SU-DHL-6 (cell line): ENCODE results near the gene MYBBP1A.

Experiments
- H2AFZ ChIP-seq: fragments of 200-600 bp; sonication (generic); 2 replicates; pipeline ENCODE4 v1.6.1; 2014; ENCODE audit warnings: low read depth, mild to moderate bottlenecking, moderate library complexity, mixed read lengths, antibody characterized with exemption, low read length; ENCODE audit not compliant: severe bottlenecking
- H3F3A ChIP-seq: fragments of 200-600 bp; shearing (Covaris generic); 2 replicates; pipeline ENCODE4 v1.6.0; 2016; ENCODE audit warnings: antibody characterized with exemption, mild to moderate bottlenecking; ENCODE audit not compliant: insufficient read depth
- H3K27ac ChIP-seq: fragments of 200-600 bp; sonication (generic); 2 replicates; pipeline ENCODE4 v1.5.1; 2016; ENCODE audit warnings: low read depth, mild to moderate bottlenecking, low read length, moderate library complexity, mixed read lengths
- H3K27me3 ChIP-seq: fragments of 200-600 bp; sonication (generic), shearing (Covaris generic); 2 replicates; pipeline ENCODE4 v1.6.0; 2014; ENCODE audit warnings: mild to moderate bottlenecking, low read length
- H3K36me3 ChIP-seq: fragments of 200-600 bp; sonication (generic); 2 replicates; pipeline ENCODE4 v1.6.1; 2014; ENCODE audit warnings: mild to moderate bottlenecking, low read length, mixed read lengths
- H3K4me2 ChIP-seq: fragments of 300-600, 200-600 bp; shearing (Covaris generic), sonication (generic); 2 replicates; pipeline ENCODE4 v1.6.0; 2014; ENCODE audit warnings: low read length, low read depth, mild to moderate bottlenecking; ENCODE audit not compliant: poor library complexity, severe bottlenecking
- H3K4me3 ChIP-seq: fragments of 200-600 bp; sonication (generic); 2 replicates; pipeline ENCODE4 v1.5.1; 2014; ENCODE audit warnings: antibody characterized with exemption, low read length, mild to moderate bottlenecking, mixed read lengths; ENCODE audit not compliant: insufficient read depth, poor library complexity, severe bottlenecking
- H3K79me2 ChIP-seq: fragments of 200-600 bp; sonication (generic); 2 replicates; pipeline ENCODE4 v1.6.1; 2014; ENCODE audit warnings: mild to moderate bottlenecking, low read length, moderate library complexity; ENCODE audit not compliant: insufficient read depth
- H3K9ac ChIP-seq: fragments of 200-600 bp; sonication (generic); 2 replicates; pipeline ENCODE4 v1.7.0; 2014; ENCODE audit warnings: mild to moderate bottlenecking, low read length
- H3K9me2 ChIP-seq: fragments of 200-600 bp; sonication (generic); replicated peaks from 2 replicates; pipeline ENCODE4 v1.6.1; 2014; ENCODE audit warnings: low read length; ENCODE audit not compliant: insufficient read depth
- H3K9me3 ChIP-seq: fragments of 200-600 bp; sonication (generic); 2 replicates; pipeline ENCODE4 v1.6.1; 2014; ENCODE audit warnings: low read length, mixed read lengths; ENCODE audit not compliant: insufficient read depth
- H4K20me1 ChIP-seq: fragments of 200-600 bp; sonication (generic); 2 replicates; pipeline ENCODE4 v1.6.1; 2014; ENCODE audit warnings: low read depth, mild to moderate bottlenecking, antibody characterized with exemption, low read length, moderate library complexity, mixed read lengths
- CTCF ChIP-seq: fragments of 200-600 bp; sonication (generic); IDR thresholded peaks from one replicate; pipeline ENCODE4 v1.5.1; 2017; ENCODE audit warnings: antibody characterized with exemption, mild to moderate bottlenecking, low read length, moderate library complexity; ENCODE audit not compliant: insufficient read depth, poor library complexity, severe bottlenecking
- EZH2phosphoT487 ChIP-seq: fragments of 200-600 bp; sonication (generic), shearing (Covaris generic); conservative IDR thresholded peaks from 2 replicates; pipeline ENCODE4 v1.6.1; 2018; ENCODE audit warnings: mild to moderate bottlenecking, antibody characterized with exemption, low read length, moderate library complexity, mixed read lengths

Gene MYBBP1A

DNA sequence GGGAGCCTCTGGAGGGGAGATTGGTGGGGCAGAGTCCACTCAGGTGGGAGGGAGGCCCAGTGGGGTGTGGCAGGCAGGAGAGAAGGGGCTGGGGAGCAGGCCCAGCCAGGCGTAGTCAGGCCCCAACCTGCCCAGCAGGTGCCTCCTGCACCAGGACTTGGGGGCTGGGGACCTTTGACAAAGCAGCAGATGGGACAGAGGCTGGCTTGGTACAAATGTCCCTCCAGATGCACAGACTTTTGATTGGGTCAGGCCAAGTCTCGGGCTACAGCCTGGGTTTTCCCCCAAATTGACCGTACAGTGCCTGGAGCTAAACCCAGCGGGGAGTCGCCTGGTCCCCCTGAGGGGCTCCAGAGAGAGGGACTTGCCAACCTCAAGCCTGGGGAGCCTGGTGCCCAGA, 4.8 kb upstream of the MYBBP1A start:
- H4K20me1 ChIP-seq = no peaks in the 10 kb centered on the region
- no peaks in the 10 kb centered on the region for H3K9me3 ChIP-seq
- no peaks in the 10 kb centered on the region for H3K9me2 ChIP-seq
- no peaks in the 10 kb centered on the region for H3K36me3 ChIP-seq
- no peak overlapping the region for H3K4me3 ChIP-seq
- H3K9ac ChIP-seq = no peak overlapping the region
- H3F3A ChIP-seq = no peaks in the 10 kb centered on the region
- H2AFZ ChIP-seq = no peak overlapping the region
- TF ChIP-seq CTCF (no peak), EZH2phosphoT487 (no peak)
- H3K79me2 ChIP-seq = peaks cover 2% of the 10 kb centered on the region
- H3K27ac ChIP-seq = no peak overlapping the region
- no peak overlapping the region for H3K4me2 ChIP-seq
- no peaks in the 10 kb centered on the region for H3K27me3 ChIP-seq

DNA sequence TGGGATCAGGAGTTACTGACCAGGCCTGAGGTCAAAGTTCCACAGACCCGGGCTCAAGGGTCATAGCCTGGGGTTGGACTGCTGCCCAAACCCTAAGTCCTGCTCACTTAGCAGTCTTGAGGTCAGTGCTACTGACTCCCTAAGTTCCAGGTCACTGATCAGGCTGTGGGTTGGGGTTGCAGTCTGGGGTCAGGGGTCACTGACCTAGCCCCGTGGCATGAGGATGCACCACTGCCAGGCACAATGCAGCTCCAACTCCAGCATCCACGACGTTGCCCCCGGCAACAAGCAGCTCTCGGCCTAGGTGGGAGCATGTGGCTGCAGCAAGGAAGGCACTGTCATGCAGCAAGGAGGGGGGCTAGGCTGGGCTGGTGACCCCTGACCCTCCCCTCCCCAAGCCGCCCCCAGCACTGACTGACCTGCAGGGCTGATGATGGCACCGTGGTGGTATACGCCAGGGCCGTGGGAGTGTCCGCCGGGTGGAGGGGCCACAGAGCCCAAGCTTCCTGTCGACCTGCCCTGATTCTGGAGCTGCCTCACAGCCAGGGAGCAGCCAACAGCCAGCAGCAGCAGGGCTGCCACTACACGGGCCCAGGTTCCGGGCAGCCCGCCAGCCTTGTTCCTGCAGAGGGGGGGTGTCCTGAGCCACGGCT, 4.1 kb upstream of the MYBBP1A start:
- no peak overlapping the region for H3K4me3 ChIP-seq
- H3K9me2 ChIP-seq = no peaks in the 10 kb centered on the region
- no peaks in the 10 kb centered on the region for H3K9me3 ChIP-seq
- H2AFZ ChIP-seq = no peak overlapping the region
- no peak overlapping the region for H3K27ac ChIP-seq
- H3F3A ChIP-seq = no peaks in the 10 kb centered on the region
- H3K27me3 ChIP-seq = no peaks in the 10 kb centered on the region
- TF ChIP-seq EZH2phosphoT487 = no peak
- no peak overlapping the region for H3K4me2 ChIP-seq
- no peaks in the 10 kb centered on the region for H3K36me3 ChIP-seq
- no peaks in the 10 kb centered on the region for H4K20me1 ChIP-seq
- peaks cover 9% of the 10 kb centered on the region for H3K79me2 ChIP-seq
- H3K9ac ChIP-seq = no peak overlapping the region

GRCh38 chr17:4558347-4558971, 3.3 kb upstream of the MYBBP1A start:
- peaks cover 17% of the 10 kb centered on the region for H3K79me2 ChIP-seq
- no peak overlapping the region for H3K27ac ChIP-seq
- H3K36me3 ChIP-seq = no peaks in the 10 kb centered on the region
- H3F3A ChIP-seq = no peaks in the 10 kb centered on the region
- no peak overlapping the region for H3K4me2 ChIP-seq
- H3K4me3 ChIP-seq = no peak overlapping the region
- no peaks in the 10 kb centered on the region for H4K20me1 ChIP-seq
- H2AFZ ChIP-seq = no peak overlapping the region
- H3K27me3 ChIP-seq = no peaks in the 10 kb centered on the region
- no peaks in the 10 kb centered on the region for H3K9me3 ChIP-seq
- no peaks in the 10 kb centered on the region for H3K9me2 ChIP-seq
- no peak overlapping the region for H3K9ac ChIP-seq
- no peak for TF ChIP-seq EZH2phosphoT487

GRCh38 chr17:4557626-4558346, 2.6 kb upstream of the MYBBP1A start:
- TF ChIP-seq EZH2phosphoT487 = no peak
- TF ChIP-seq CTCF = no peak
- no peaks in the 10 kb centered on the region for H4K20me1 ChIP-seq
- H3K27ac ChIP-seq = no peak overlapping the region
- no peaks in the 10 kb centered on the region for H3K9me2 ChIP-seq
- H3K79me2 ChIP-seq = peaks cover 22% of the 10 kb centered on the region
- no peak overlapping the region for H3K9ac ChIP-seq
- H3K9me3 ChIP-seq = no peaks in the 10 kb centered on the region
- no peaks in the 10 kb centered on the region for H3K36me3 ChIP-seq
- no peak overlapping the region for H2AFZ ChIP-seq
- H3F3A ChIP-seq = no peaks in the 10 kb centered on the region
- no peak overlapping the region for H3K4me3 ChIP-seq
- no peaks in the 10 kb centered on the region for H3K27me3 ChIP-seq
- H3K4me2 ChIP-seq = no peak overlapping the region
